ENCODE data around the gene HDGFL2.

Gene HDGFL2

GRCh38 chr19:4521170-4521887 lies 49.2 kb downstream of the HDGFL2 start:
- Mint-ChIP-seq H3K4me3 (no peak overlapping the region), H3K9me3 (peaks cover 3% of the 10 kb centered on the region), H3K4me1 (peaks cover 5% of the 10 kb centered on the region), H3K27ac (no peak overlapping the region), H3K36me3 (ENCODE audit: low read depth) (no peaks in the 10 kb centered on the region), H3K27me3 (ENCODE audit: low read depth, poor library complexity) (peaks cover 9% of the 10 kb centered on the region)
- DNase-seq = no peak
- TF ChIP-seq CTCF (IDR thresholded peaks at IDR 0.05) = no peak

GRCh38 chr19:4521888-4522242 lies 49.8 kb downstream of the HDGFL2 start:
- Mint-ChIP-seq H3K27ac (no peak overlapping the region), H3K36me3 (ENCODE audit: low read depth) (no peaks in the 10 kb centered on the region), H3K9me3 (peaks cover 3% of the 10 kb centered on the region), H3K4me1 (peaks cover 5% of the 10 kb centered on the region), H3K27me3 (ENCODE audit: low read depth, poor library complexity) (peaks cover 9% of the 10 kb centered on the region), H3K4me3 (no peak overlapping the region)
- TF ChIP-seq CTCF (IDR thresholded peaks at IDR 0.05) = no peak
- no peak for DNase-seq

DNA sequence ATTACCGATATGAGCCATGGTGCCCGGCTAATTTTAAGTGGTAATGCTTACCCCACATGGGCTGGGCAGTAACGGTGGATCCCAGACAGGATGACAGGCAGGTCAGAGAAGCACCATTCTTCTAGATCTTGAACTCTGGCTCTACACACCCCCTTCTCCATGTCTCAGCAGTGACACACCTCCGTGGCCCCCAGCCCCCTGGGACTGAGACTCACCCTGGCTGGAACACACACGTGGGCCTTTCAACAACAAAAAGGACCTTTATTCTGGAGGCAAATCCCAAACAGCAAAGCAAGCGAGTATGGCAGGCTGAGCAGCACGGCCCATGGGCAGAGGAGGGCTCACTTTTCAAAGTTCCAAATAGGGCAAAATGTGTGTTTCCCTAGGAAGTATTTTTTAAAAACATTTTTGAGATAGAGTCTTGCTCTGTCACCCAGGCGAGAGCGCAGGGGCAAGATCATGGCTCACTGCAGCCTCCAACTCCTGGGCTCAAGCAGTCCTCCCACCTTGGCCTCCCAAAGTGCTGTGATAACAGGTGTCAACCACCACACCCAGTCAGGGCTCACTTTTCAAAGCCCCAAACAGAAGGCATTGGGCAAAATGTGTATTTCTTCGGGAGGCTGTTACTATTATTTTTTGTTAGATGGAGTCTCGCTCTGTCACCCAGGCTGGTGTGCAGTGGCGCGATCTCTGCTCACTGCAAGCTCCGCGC lies 50.4 kb downstream of the HDGFL2 start:
- no peak for DNase-seq
- no peak overlapping the region for H3K27ac Mint-ChIP-seq
- H3K4me3 Mint-ChIP-seq = no peak overlapping the region
- no peaks in the 10 kb centered on the region for H3K36me3 Mint-ChIP-seq (ENCODE audit: low read depth)
- TF ChIP-seq CTCF (IDR thresholded peaks at IDR 0.05) = no peak
- peaks cover 5% of the 10 kb centered on the region for H3K4me1 Mint-ChIP-seq
- H3K9me3 Mint-ChIP-seq = peaks cover 3% of the 10 kb centered on the region
- peaks cover 9% of the 10 kb centered on the region for H3K27me3 Mint-ChIP-seq (ENCODE audit: low read depth, poor library complexity)

DNA sequence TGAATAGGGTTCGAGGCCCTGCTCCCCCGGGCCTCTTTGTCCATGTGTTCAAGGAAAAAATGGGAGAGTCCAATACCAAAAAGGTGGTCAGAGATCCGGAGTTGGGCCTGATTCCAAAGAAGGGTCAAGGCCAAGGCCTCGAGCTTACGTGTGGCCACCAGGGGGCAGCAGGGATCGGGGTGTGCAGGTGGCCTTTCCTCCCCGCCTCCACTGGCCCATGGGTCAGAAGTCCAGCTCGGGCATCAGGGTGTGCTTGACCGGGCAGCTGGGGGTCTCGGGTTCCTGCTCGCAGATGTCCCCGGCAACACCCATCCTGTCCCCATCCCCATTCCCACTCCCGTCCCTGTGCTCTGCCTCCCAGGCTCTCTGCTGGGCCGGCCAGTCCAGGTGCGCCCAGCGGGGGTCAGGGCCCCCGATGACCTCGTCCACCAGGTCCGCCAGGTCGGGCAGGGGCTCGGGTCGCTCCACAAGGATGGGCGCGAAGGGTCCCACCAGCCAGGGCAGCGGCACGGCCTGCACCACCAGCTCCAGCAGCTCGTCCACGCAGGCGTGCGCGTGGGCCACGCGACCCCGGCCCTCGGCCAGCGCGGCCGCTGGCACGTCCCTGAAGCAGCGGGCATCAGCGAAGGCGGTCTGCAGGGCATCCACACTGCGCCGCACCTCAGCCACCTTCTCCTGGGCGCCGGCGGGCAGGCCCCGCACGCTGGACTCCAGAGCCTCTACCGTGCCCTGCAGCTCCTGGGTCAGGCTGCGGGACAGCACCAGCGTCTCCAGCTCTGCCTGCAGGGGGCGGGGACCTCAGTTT lies 51.4 kb downstream of the HDGFL2 start:
- H3K4me3 Mint-ChIP-seq = no peak overlapping the region
- peaks cover 5% of the 10 kb centered on the region for H3K4me1 Mint-ChIP-seq
- H3K27ac Mint-ChIP-seq = no peak overlapping the region
- H3K9me3 Mint-ChIP-seq = peaks cover 3% of the 10 kb centered on the region
- H3K27me3 Mint-ChIP-seq (ENCODE audit: low read depth, poor library complexity) = peaks cover 13% of the 10 kb centered on the region
- H3K36me3 Mint-ChIP-seq (ENCODE audit: low read depth) = no peaks in the 10 kb centered on the region
- peak; percentile 60 for TF ChIP-seq CTCF (IDR thresholded peaks at IDR 0.05)
- peak; percentile 76 for DNase-seq

DNA sequence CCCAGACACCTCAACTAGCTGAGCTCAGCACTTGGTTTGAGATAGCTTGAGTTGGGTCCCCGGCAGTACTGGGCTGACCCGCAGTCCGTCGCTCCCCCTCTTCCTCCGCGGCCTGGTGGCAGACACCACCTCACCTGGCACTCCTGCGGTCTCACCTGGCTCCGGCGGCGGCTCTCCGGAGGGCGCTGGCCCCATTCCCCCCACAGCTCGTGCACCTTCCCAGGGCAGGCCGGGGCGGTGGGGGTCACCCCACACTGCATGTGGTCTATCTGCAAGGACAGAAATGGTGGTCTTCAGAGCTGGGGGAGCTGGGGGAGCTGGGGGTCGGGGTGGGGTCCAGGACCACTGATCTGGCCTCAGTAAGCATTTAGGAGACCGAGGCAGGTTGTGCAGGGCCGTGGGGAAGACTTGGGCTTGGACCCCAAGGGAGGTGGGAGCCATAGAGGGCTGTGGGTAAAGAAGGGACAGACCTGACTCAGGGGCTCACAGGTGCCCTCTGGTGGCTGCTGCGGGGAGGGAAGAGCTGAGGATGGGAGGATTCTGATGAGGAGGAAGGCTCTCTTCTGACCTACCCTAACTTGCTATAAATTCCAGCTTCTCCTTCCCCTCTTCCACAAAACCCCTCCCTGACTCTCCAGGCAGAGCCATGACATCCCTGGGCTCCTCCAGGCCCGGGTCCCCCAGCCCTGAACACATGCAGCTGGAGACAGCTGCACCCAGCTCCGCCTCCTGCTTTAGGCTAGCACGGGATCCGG lies 52.9 kb downstream of the HDGFL2 start:
- peaks cover 20% of the 10 kb centered on the region for H3K27me3 Mint-ChIP-seq (ENCODE audit: low read depth, poor library complexity)
- H3K9me3 Mint-ChIP-seq = peaks cover under 1% of the 10 kb centered on the region
- H3K36me3 Mint-ChIP-seq (ENCODE audit: low read depth) = no peaks in the 10 kb centered on the region
- no peak overlapping the region for H3K27ac Mint-ChIP-seq
- peak; percentile 80 for DNase-seq
- no peak overlapping the region for H3K4me3 Mint-ChIP-seq
- H3K4me1 Mint-ChIP-seq = peaks cover 5% of the 10 kb centered on the region
- TF ChIP-seq CTCF (IDR thresholded peaks at IDR 0.05) = peak; percentile 67
